ENCODE measurements around the gene SRP68. TPM values are rescaled to one million over a fixed set of nuclear protein-coding genes. Genes with fewer than 3 reads are reported as not detected.

SRP68 gene
- total RNA-seq, 1 donor from 2014 or later, result 177 TPM

GRCh38 chr17:76008630-76009425, 63.5 kb downstream of the SRP68 start:
- H3K36me3 Mint-ChIP-seq (ENCODE audit: low read depth), result peaks cover 2% of the 10 kb centered on the region
- no peak overlapping the region for H3K4me3 Mint-ChIP-seq
- peaks cover 2% of the 10 kb centered on the region for H3K27me3 Mint-ChIP-seq (ENCODE audit: insufficient read depth)
- peaks cover 4% of the 10 kb centered on the region for H3K4me1 Mint-ChIP-seq (ENCODE audit: low read depth)
- DNase-seq (ENCODE audit: low spot score), result no peak
- intact Hi-C loops (cut with micrococcal nuclease), result no loop called here
- H3K27ac Mint-ChIP-seq, result no peak overlapping the region
- no peaks in the 10 kb centered on the region for H3K9me3 Mint-ChIP-seq

- H3K27me3 Mint-ChIP-seq (ENCODE audit: insufficient read depth), result peaks cover 2% of the 10 kb centered on the region
- intact Hi-C loops (cut with micrococcal nuclease), result no loop called here
- peaks cover 2% of the 10 kb centered on the region for H3K36me3 Mint-ChIP-seq (ENCODE audit: low read depth)
- no peak overlapping the region for H3K27ac Mint-ChIP-seq
- H3K4me3 Mint-ChIP-seq, result no peak overlapping the region
- no peaks in the 10 kb centered on the region for H3K9me3 Mint-ChIP-seq
- peaks cover 4% of the 10 kb centered on the region for H3K4me1 Mint-ChIP-seq (ENCODE audit: low read depth)
- no peak for DNase-seq (ENCODE audit: low spot score)
Measured at GRCh38 chr17:76008208-76008607, 64.1 kb downstream of the SRP68 start.

DNA sequence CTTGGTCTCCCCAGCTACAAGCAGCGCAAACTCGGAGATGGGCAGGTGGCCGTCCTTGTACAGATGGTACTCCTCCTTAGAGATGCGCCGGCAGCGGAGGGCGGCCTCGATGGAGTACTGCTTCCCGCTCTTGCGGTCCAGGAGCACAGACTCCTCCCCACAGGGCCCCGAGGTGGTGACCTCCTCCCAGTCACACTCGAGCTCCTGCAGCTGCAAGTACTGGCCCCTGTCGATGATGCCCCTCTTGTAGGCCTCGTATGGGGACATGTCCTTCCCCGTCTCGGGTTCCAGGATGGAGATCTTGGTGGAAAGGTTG, 64.5 kb downstream of the SRP68 start:
- Mint-ChIP-seq H3K27ac (no peak overlapping the region), H3K36me3 (ENCODE audit: low read depth) (peaks cover 2% of the 10 kb centered on the region), H3K4me1 (ENCODE audit: low read depth) (peaks cover 4% of the 10 kb centered on the region), H3K27me3 (ENCODE audit: insufficient read depth) (peaks cover 2% of the 10 kb centered on the region), H3K4me3 (no peak overlapping the region), H3K9me3 (no peaks in the 10 kb centered on the region)
- intact Hi-C loops (cut with micrococcal nuclease), result no loop called here
- no peak for DNase-seq (ENCODE audit: low spot score)

GRCh38 chr17:76007131-76007849, 65.0 kb downstream of the SRP68 start:
- H3K27me3 Mint-ChIP-seq (ENCODE audit: insufficient read depth), result peaks cover 2% of the 10 kb centered on the region
- no peak overlapping the region for H3K4me3 Mint-ChIP-seq
- intact Hi-C loops (cut with micrococcal nuclease), result no loop called here
- peaks cover 4% of the 10 kb centered on the region for H3K4me1 Mint-ChIP-seq (ENCODE audit: low read depth)
- H3K9me3 Mint-ChIP-seq, result no peaks in the 10 kb centered on the region
- no peak overlapping the region for H3K27ac Mint-ChIP-seq
- peaks cover 2% of the 10 kb centered on the region for H3K36me3 Mint-ChIP-seq (ENCODE audit: low read depth)
- no peak for DNase-seq (ENCODE audit: low spot score)

DNA sequence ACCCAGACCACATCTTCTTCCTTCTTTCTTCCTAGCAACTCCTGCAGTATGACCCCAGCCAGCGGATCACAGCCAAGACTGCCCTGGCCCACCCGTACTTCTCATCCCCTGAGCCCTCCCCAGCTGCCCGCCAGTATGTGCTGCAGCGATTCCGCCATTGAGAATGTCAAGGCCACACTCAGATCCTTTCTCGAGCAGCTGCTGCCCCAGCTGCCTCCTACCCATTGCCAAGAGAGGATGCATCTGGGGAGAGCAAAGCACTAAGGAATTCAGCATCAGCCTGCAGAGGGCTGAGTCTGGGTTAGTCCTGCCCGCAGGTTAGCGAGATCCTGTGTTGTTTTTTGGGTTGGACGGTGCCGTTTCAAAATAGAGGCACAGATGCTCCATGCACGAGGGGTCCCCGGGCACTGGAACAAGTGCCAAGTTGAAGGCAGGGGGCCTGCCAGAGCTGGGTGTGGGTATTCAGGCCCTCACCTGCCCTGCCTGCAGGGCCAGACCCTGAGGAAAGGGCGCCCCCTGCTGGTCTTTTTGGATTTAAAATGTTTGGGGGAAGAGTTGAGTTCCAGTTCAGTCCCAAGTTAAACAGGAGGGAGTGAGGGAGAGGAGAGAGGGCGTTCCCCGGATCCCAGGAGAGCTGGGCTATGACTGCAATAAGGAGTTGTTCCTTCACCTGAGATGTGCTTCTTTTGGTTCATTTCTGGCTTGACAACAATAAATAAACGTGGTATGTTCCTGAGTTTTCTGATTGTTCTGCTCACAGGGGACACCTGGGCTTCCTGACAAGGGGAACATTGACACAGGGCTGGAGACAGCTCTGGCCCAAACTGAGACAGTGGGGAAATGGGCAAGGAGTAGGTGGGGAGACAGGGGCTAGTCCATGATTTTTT, 66.8 kb downstream of the SRP68 start:
- no peak overlapping the region for H3K4me3 Mint-ChIP-seq
- no peaks in the 10 kb centered on the region for H3K9me3 Mint-ChIP-seq
- H3K4me1 Mint-ChIP-seq (ENCODE audit: low read depth), result peaks cover 4% of the 10 kb centered on the region
- peaks cover 2% of the 10 kb centered on the region for H3K36me3 Mint-ChIP-seq (ENCODE audit: low read depth)
- intact Hi-C loops (cut with micrococcal nuclease), result loop anchor here (1.0 kb wide), 1 partner anchor 100 kb away; no protein-coding TSS in a partner anchor
- peak; percentile 75 for DNase-seq (ENCODE audit: low spot score)
- peaks cover 2% of the 10 kb centered on the region for H3K27me3 Mint-ChIP-seq (ENCODE audit: insufficient read depth)
- H3K27ac Mint-ChIP-seq, result no peak overlapping the region

DNA sequence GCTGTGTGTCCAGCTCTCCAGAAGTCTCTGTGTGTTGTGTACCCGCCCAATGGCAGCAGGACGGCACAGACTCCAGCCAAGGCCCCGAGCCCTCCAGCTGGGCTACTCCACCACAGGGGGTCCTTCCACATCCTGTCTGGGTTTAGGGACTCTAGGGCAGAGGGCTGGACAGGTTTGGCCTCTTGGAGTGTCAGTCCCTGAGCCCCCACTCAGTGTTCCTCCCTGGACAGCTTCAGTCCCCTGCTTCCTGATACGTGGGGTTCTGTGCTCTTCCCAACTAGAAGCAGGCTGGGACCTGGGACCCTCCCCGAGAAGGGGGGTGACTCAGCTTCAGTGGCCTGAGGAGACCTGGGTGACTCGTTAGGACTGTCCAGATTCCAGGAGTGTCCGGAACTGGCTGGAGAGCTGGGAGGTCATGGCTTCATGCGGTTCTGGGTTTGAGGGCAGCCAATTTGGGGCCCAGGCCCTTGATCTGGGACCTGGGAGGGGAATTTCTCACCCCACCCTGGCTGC, 67.5 kb downstream of the SRP68 start:
- DNase-seq (ENCODE audit: low spot score), result no peak
- intact Hi-C loops (cut with micrococcal nuclease), result loop anchor here (1.0 kb wide), 1 partner anchor 100 kb away; no protein-coding TSS in a partner anchor
- Mint-ChIP-seq H3K27me3 (ENCODE audit: insufficient read depth) (no peaks in the 10 kb centered on the region), H3K9me3 (no peaks in the 10 kb centered on the region), H3K36me3 (ENCODE audit: low read depth) (peaks cover 2% of the 10 kb centered on the region), H3K4me1 (ENCODE audit: low read depth) (peaks cover 4% of the 10 kb centered on the region), H3K4me3 (no peak overlapping the region), H3K27ac (no peak overlapping the region)

- Mint-ChIP-seq H3K4me3 (no peak overlapping the region), H3K4me1 (ENCODE audit: low read depth) (peaks cover 4% of the 10 kb centered on the region), H3K27me3 (ENCODE audit: insufficient read depth) (no peaks in the 10 kb centered on the region), H3K27ac (no peak overlapping the region), H3K9me3 (no peaks in the 10 kb centered on the region), H3K36me3 (ENCODE audit: low read depth) (peaks cover 2% of the 10 kb centered on the region)
- intact Hi-C loops (cut with micrococcal nuclease), result no loop called here
- DNase-seq (ENCODE audit: low spot score), result no peak
Measured at GRCh38 chr17:76003915-76004314, 68.4 kb downstream of the SRP68 start.

GRCh38 chr17:76002100-76002499, 70.2 kb downstream of the SRP68 start:
- H3K4me3 Mint-ChIP-seq, result no peak overlapping the region
- no peaks in the 10 kb centered on the region for H3K27me3 Mint-ChIP-seq (ENCODE audit: insufficient read depth)
- H3K4me1 Mint-ChIP-seq (ENCODE audit: low read depth), result peaks cover 17% of the 10 kb centered on the region
- no peak overlapping the region for H3K27ac Mint-ChIP-seq
- no peak for DNase-seq (ENCODE audit: low spot score)
- intact Hi-C loops (cut with micrococcal nuclease), result no loop called here
- H3K9me3 Mint-ChIP-seq, result no peaks in the 10 kb centered on the region
- peaks cover 2% of the 10 kb centered on the region for H3K36me3 Mint-ChIP-seq (ENCODE audit: low read depth)

GRCh38 chr17:76000755-76001521, 71.4 kb downstream of the SRP68 start, which contains the start of gene CDK3:
TSS of gene CDK3 (plus strand) at chr17:76000855. CDS start at chr17:76001426, 571 bp downstream.
- H3K27me3 Mint-ChIP-seq (ENCODE audit: insufficient read depth), result no peaks in the 10 kb centered on the region
- no peak within 1 kb of the TSS for H3K4me3 Mint-ChIP-seq
- peaks cover 25% of the 10 kb centered on the region for H3K4me1 Mint-ChIP-seq (ENCODE audit: low read depth)
- no peak for DNase-seq (ENCODE audit: low spot score)
- intact Hi-C loops (cut with micrococcal nuclease), result no loop called here
- H3K36me3 Mint-ChIP-seq (ENCODE audit: low read depth), result peaks cover 2% of the 10 kb centered on the region
- H3K27ac Mint-ChIP-seq, result no peak within 1 kb of the TSS
- no peaks in the 10 kb centered on the region for H3K9me3 Mint-ChIP-seq

- Mint-ChIP-seq H3K9me3 (no peaks in the 10 kb centered on the region), H3K27ac (no peak overlapping the region), H3K27me3 (ENCODE audit: insufficient read depth) (no peaks in the 10 kb centered on the region), H3K4me1 (ENCODE audit: low read depth) (peaks cover 28% of the 10 kb centered on the region), H3K4me3 (no peak overlapping the region), H3K36me3 (ENCODE audit: low read depth) (peaks cover under 1% of the 10 kb centered on the region)
- peak; percentile 45 for DNase-seq (ENCODE audit: low spot score)
- intact Hi-C loops (cut with micrococcal nuclease), result no loop called here
Measured at GRCh38 chr17:76000016-76000754, 72.1 kb downstream of the SRP68 start.

DNA sequence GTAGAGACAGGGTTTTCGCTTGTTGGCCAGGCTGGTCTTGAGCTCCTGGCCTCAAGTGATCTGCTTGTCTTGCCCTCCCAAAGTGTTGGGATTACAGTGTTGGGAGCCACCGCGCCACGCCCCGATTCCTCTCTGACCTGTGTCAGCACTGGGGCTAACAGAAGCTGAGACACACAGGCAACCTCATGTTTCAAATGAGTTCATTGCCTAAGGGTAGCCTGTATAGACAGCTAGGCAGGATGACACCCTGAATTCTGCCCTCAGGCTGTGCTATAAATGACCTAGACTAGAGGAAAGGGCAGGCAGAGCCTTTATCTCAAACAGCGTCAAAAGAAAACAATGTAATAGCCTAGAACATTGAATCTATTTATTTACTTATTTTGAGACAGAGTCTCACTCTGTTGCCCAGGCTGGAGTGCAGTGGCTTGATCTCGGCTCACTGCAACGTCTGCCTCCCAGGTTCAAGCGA, 74.0 kb downstream of the SRP68 start:
- intact Hi-C loops (cut with micrococcal nuclease), result no loop called here
- H3K27ac Mint-ChIP-seq, result peak overlapping the region; percentile 44
- no peak for DNase-seq (ENCODE audit: low spot score)
- H3K27me3 Mint-ChIP-seq (ENCODE audit: insufficient read depth), result no peaks in the 10 kb centered on the region
- H3K9me3 Mint-ChIP-seq, result no peaks in the 10 kb centered on the region
- no peak overlapping the region for H3K4me3 Mint-ChIP-seq
- peaks cover 26% of the 10 kb centered on the region for H3K4me1 Mint-ChIP-seq (ENCODE audit: low read depth)
- no peaks in the 10 kb centered on the region for H3K36me3 Mint-ChIP-seq (ENCODE audit: low read depth)
